Pons (tissue), 1 donor: ENCODE measurements around the gene GRK2.
A peak's percentile ranks its signal among the peaks of the same experiment; 100 is the strongest.

Experiments
- DNase-seq: peaks from one replicate; pipeline ENCODE4 v3.0.0-alpha.2; 2016; ENCODE audit warnings: low spot score

GRK2 gene

GRCh38 chr11:67299471-67300191 lies 33.4 kb downstream of the GRK2 start:
- no peak for DNase-seq

DNA sequence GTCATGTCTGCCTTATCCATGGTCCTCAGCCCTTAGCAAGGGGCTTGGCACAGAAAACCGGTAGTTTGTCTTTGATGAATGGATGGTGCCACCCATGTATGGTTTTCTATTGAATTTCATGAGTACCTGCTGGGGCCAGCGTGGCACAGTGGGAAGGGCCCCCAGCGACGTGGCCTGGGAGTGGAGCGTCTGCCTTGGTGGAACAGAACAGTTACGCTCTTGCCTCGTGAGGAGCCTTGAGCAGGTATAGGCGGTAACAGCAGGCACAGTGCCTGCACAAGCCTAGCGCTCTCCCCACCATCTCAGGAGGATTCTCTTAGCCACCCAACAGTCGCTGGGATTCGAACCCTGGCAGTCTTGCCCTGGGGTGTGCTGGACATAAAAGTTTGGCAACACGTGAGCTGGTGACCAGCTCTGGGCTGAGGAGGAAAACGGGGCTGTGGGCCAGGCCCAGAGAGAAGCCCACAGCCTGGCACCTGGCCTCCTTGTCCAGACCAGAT lies 34.0 kb downstream of the GRK2 start:
- no peak for DNase-seq

DNA sequence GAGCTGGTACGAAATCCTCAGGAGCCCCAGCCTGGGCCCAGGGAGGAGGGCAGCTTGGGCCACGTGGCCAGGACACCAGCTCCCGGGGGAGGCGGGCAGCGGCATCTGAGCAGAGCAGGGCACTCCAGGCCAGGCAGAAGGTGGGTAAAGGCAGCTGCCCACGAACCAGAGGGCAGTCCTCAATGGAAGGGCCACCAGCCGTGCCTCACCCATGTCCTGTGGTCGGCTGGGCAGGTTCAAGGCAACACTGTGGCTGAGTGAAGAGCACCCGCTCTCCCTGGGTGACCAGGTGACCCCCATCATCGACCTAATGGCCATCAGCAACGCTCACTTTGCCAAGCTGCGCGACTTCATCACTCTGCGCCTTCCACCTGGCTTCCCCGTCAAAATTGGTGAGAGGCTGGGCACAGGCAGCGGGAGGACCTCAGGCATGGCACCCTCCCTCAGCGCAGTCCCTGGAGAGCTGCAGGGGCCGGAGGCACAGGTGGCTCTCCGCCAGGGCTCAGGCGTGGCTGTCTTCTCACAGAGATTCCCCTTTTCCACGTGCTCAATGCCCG lies 34.6 kb downstream of the GRK2 start:
- DNase-seq: no peak

DNA sequence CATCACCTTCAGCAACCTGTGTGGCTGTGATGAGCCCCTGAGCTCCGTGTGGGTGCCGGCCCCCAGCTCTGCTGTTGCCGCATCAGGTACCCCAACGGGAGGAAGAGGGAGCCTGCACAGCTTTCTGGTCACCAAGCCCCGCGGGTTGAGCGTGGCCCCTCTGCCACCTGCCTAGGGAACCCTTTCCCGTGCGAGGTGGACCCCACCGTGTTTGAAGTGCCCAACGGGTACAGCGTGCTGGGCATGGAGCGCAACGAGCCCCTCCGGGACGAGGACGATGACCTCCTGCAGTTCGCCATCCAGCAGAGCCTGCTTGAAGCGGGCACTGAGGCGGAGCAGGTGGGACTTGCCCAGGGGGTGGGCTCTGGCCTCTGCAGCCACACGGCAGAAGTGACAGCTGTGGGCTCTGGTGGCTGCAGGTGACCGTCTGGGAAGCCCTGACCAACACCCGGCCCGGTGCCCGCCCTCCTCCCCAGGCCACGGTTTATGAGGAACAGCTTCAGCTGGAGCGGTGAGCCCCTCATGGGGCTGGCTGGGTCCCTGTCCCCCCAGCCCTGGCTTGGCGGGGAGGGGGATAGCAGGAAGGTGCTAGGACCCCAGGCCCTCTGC lies 35.1 kb downstream of the GRK2 start:
- DNase-seq: no peak

DNA sequence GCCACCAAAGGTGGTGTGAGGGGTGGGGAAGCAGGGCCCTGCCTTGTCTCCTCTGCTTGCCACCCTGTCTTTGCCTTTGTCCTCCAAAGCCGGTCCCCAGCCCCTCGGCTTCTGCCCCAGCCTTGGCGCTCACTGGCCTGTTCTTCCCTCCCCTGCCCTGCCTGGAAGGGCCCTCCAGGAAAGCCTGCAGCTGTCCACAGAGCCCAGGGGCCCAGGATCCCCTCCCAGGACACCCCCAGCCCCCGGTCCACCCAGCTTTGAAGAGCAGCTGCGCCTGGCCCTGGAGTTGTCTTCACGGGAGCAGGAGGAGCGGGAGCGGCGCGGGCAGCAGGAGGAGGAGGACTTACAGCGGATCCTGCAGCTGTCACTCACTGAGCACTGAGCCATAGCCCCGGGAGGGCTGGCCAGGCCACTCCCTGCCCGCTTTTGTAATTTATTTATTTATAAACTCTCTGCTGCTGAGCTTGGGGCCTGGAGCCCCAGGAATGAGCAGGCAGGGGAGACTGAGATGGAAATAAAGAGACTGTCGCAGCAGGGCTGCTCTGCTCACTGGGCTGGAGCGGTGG lies 35.8 kb downstream of the GRK2 start:
- DNase-seq: no peak

- no peak for DNase-seq
Measured at GRCh38 chr11:67302571-67303131, 36.4 kb downstream of the GRK2 start.

- peak; percentile 66 for DNase-seq
Measured at GRCh38 chr11:67303132-67303834, 37.0 kb downstream of the GRK2 start, which contains the start of gene SSH3. Gene SSH3 (plus strand): TSS chr11:67303530. CDS start chr11:67303626, 96 bp downstream.

DNA sequence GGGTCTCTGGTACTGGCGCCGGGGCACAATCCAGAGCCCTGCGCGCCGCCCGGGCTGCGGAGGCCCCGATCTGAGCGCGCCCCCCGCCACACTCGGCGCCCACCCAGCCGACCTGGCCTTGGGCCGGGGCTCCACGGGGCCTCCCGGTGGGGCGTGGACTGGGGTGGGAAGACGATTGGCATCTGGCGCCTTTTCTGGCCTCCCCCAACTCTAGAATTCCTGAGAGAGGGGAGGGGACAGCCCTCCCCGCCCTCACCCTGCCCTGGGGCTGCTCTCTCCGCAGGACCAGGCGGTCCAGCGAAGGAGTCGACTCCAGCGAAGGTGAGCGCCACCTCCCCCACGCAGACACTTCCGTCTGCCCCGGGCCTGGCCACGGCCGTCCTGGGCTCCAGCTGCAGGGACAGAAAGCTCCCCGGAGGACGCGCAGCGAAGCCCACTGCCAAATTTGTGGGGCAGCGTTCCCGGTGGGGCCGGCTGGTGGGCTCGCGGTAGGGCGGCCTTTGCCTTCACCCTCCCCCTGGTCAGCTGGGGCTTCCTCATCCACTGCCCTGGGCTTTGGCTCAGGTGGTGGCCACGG lies 37.6 kb downstream of the GRK2 start:
- no peak for DNase-seq

DNA sequence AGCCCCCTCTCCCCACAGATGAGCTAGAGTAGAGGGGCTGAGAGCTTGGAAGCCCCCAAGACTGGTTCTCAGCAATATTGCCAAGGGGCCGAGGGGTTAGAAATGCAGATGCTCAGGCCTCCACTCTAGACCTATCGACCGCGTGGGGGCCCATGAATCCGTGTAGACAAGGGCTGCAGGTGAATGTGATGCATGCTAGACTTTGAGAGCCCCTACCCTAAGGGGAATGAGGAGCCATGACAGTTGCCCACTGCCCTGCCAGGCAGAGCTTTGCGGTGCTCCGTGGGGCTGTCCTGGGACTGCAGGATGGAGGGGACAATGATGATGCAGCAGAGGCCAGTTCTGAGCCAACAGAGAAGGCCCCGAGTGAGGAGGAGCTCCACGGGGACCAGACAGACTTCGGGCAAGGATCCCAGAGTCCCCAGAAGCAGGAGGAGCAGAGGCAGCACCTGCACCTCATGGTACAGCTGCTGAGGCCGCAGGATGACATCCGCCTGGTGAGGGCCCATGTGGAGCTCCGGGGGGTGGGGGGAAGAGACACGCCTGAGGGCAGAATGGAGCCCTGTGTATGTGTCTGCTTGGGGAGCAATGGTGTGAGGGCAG lies 38.3 kb downstream of the GRK2 start:
- DNase-seq: no peak

DNA sequence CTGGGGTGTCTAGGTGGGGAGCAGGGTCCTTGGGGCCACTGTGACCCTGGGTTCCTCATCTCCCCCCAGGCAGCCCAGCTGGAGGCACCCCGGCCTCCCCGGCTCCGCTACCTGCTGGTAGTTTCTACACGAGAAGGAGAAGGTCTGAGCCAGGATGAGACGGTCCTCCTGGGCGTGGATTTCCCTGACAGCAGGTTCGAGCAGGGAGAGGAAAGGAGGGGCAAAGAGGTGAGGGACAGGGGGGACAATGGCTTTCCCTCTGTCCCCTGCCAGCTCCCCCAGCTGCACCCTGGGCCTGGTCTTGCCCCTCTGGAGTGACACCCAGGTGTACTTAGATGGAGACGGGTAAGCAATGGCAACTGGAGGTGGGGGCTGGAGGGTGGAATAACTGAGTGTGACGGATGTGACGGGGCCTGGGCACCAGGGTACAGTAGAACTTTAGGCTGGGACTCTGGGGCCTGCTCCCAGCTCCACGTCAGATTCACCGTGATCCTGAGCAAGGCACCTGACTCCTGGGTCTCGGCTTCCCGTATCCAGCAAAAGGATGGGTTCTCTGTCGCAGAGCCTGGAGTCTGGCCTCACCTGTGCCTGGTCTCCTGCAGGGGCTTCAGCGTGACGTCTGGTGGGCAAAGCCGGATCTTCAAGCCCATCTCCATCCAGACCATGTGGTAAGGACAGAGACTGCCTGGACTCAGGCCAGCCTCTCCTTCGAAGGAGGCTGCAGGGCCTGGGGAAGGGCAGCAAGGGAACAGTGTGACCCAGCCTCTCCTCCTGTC lies 40.7 kb downstream of the GRK2 start:
- no peak for DNase-seq

GRCh38 chr11:67307545-67308001 lies 41.3 kb downstream of the GRK2 start:
- no peak for DNase-seq

- no peak for DNase-seq
Measured at GRCh38 chr11:67308031-67308866, 42.0 kb downstream of the GRK2 start.

DNA sequence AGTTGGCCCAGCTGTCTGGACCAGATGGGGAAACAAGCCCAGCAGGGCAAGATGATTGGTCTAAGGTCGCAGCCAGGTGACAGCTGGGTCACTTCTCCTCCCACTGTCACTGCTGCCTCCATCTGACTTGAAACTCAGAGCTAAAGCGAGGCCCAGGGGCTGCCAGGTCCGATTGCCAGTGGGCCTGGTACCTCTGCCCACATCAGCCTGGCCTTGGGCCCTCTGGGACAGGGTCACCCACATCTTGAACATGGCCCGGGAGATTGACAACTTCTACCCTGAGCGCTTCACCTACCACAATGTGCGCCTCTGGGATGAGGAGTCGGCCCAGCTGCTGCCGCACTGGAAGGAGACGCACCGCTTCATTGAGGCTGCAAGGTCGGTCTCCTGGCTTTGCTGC lies 42.9 kb downstream of the GRK2 start:
- no peak for DNase-seq

DNA sequence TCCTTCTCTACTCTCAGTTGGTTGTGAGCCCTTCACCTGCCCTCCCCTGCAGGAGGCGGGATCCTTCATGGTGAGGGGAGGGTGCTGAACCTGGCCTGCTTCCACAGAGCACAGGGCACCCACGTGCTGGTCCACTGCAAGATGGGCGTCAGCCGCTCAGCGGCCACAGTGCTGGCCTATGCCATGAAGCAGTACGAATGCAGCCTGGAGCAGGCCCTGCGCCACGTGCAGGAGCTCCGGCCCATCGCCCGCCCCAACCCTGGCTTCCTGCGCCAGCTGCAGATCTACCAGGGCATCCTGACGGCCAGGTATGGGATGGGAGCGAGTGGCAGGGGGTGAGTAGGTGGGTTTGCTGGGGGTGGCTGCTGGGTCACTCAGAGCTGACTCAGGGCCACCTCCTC lies 43.4 kb downstream of the GRK2 start:
- DNase-seq: no peak

DNA sequence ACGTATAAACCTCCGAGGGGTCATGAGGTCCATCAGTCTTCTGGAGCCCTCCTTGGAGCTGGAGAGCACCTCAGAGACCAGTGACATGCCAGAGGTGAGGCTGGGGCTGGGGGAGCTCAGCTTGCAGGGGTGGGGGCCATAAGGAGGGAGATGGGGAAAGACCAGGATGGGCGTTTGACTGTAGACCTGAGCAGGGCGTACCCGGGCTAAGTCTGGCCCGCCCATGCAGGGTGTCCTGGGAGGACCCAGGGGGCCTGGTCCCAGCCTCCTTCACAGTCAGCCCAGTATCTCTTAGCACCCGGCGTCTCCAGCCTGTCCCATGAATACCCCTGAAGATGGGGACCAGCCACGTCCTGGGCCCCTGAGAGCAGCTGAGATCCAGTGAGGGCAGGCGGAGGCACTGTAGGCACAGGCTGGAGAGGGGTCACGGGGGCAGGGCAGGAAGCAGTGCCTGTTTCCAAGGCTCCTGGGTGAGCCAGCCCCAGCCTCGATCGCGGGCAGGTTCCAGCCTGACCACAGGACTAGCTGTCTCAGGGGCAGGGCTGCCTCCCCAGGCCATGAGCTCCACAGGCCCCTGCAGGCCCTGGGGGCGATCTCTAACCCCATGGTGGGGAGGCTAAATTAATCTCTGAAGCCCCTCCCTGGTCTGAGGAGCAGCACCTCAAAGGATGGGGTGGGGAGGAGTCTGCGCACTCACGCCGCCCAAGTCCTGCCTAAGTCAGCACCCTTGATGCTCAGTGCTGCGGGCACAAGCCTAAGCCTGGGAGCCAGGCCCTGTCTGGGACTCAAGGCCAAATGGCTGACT lies 44.2 kb downstream of the GRK2 start:
- no peak for DNase-seq

DNA sequence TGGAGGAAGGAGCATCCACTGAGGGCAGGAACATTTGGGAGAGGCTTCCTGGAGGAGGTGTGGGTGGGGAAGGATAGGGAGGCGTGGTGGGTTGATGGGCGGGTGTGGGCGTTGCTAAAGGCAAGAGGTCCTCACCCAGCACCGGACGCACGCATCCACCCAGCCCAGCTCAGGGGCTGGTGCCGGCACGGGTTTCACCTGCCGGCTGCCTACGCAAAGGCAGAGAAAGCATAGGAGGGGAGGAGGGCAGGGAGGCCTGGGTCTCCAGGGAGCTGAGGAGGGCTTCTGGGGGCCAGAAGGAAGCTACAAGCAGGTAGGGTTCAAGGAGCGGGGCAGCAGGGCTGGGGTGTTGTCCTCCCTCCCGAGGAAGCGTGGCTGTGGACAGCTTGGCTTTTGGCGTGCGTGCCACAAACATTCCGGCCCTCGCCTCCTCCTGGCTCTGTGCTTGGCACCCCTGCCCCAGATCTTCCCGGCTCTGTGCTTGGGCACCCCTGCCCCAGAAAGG lies 44.8 kb downstream of the GRK2 start:
- no peak for DNase-seq

GRCh38 chr11:67311556-67312082 lies 45.3 kb downstream of the GRK2 start:
- DNase-seq: no peak
